ENCODE data around the gene CD7. TPM values are rescaled to one million over a fixed set of nuclear protein-coding genes. Genes with fewer than 3 reads are reported as not detected.

The CD7 gene
- total and polyA plus RNA-seq, 9 of the 15 experiments (the other 6 are each of a cell fraction or from before 2014, with no cell fraction given), result 0.21 to 0.35 TPM; not detected in 7

DNA sequence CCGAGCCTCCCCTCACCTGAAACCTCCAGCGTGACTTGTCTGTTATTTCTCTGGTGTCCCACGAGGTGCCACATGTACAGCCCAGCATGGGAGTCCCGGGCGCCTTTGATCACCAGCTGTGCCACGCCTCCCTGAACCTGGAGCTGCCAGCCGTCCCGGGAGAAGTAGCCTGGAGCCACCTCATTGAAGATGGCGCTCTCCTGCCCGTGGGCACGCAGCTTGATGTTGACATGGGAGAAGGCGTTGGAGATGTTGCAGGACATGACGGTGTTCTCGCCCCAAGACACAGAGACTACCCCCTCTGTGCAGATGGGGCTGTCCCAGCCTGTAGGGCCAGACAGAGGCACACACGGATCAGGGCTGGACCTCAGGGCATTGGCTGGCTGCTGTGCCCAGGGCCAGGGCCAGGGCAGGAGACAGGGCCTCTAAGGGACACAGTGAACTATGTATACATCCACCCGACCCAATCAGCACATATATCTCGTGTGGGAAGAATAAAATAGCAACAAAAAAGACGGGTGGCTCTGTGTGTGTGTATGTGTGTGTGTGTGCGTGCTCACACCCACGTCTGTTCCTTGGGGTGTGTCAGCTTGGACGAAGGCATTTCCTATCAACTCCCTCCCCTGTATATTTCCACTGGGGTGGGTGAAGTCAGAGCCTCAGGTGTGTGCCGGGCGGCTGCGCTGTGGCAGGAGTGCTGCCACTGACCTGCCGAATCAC, 7.3 kb upstream of the CD7 start (continued):
- TF ChIP-seq, protein P1, sequence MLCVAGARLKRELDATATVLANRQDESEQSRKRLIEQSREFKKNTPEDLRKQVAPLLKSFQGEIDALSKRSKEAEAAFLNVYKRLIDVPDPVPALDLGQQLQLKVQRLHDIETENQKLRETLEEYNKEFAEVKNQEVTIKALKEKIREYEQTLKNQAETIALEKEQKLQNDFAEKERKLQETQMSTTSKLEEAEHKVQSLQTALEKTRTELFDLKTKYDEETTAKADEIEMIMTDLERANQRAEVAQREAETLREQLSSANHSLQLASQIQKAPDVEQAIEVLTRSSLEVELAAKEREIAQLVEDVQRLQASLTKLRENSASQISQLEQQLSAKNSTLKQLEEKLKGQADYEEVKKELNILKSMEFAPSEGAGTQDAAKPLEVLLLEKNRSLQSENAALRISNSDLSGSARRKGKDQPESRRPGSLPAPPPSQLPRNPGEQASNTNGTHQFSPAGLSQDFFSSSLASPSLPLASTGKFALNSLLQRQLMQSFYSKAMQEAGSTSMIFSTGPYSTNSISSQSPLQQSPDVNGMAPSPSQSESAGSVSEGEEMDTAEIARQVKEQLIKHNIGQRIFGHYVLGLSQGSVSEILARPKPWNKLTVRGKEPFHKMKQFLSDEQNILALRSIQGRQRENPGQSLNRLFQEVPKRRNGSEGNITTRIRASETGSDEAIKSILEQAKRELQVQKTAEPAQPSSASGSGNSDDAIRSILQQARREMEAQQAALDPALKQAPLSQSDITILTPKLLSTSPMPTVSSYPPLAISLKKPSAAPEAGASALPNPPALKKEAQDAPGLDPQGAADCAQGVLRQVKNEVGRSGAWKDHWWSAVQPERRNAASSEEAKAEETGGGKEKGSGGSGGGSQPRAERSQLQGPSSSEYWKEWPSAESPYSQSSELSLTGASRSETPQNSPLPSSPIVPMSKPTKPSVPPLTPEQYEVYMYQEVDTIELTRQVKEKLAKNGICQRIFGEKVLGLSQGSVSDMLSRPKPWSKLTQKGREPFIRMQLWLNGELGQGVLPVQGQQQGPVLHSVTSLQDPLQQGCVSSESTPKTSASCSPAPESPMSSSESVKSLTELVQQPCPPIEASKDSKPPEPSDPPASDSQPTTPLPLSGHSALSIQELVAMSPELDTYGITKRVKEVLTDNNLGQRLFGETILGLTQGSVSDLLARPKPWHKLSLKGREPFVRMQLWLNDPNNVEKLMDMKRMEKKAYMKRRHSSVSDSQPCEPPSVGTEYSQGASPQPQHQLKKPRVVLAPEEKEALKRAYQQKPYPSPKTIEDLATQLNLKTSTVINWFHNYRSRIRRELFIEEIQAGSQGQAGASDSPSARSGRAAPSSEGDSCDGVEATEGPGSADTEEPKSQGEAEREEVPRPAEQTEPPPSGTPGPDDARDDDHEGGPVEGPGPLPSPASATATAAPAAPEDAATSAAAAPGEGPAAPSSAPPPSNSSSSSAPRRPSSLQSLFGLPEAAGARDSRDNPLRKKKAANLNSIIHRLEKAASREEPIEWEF (CRISPR knock-in tag; IDR thresholded peaks at IDR 0.05), result no peak
- TF ChIP-seq, protein P2, sequence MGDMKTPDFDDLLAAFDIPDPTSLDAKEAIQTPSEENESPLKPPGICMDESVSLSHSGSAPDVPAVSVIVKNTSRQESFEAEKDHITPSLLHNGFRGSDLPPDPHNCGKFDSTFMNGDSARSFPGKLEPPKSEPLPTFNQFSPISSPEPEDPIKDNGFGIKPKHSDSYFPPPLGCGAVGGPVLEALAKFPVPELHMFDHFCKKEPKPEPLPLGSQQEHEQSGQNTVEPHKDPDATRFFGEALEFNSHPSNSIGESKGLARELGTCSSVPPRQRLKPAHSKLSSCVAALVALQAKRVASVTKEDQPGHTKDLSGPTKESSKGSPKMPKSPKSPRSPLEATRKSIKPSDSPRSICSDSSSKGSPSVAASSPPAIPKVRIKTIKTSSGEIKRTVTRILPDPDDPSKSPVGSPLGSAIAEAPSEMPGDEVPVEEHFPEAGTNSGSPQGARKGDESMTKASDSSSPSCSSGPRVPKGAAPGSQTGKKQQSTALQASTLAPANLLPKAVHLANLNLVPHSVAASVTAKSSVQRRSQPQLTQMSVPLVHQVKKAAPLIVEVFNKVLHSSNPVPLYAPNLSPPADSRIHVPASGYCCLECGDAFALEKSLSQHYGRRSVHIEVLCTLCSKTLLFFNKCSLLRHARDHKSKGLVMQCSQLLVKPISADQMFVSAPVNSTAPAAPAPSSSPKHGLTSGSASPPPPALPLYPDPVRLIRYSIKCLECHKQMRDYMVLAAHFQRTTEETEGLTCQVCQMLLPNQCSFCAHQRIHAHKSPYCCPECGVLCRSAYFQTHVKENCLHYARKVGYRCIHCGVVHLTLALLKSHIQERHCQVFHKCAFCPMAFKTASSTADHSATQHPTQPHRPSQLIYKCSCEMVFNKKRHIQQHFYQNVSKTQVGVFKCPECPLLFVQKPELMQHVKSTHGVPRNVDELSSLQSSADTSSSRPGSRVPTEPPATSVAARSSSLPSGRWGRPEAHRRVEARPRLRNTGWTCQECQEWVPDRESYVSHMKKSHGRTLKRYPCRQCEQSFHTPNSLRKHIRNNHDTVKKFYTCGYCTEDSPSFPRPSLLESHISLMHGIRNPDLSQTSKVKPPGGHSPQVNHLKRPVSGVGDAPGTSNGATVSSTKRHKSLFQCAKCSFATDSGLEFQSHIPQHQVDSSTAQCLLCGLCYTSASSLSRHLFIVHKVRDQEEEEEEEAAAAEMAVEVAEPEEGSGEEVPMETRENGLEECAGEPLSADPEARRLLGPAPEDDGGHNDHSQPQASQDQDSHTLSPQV (IDR thresholded peaks at IDR 0.05), result 0 out of 2 replicates have a peak, but pooled peaks have one; percentile 47
- TF ChIP-seq ZNF124 (CRISPR knock-in tag; IDR thresholded peaks at IDR 0.05), result no peak
- TF ChIP-seq RAD51 (IDR thresholded peaks at IDR 0.05; ENCODE audit: borderline replicate concordance, low read depth), result no peak
- TF ChIP-seq, protein P3, sequence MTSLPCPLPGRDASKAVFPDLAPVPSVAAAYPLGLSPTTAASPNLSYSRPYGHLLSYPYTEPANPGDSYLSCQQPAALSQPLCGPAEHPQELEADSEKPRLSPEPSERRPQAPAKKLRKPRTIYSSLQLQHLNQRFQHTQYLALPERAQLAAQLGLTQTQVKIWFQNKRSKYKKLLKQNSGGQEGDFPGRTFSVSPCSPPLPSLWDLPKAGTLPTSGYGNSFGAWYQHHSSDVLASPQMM (CRISPR knock-in tag; IDR thresholded peaks at IDR 0.05), result no peak
- TF ChIP-seq UBTF (IDR thresholded peaks at IDR 0.05; ENCODE audit: borderline replicate concordance in 1 of 2, low read depth in 2 of 2, low read length in 2 of 2), result no peak
- no peak for TF ChIP-seq ZNF511 (CRISPR knock-in tag; IDR thresholded peaks at IDR 0.05)
- peak; percentile 21 for TF ChIP-seq HMGN3 (IDR thresholded peaks at IDR 0.05; ENCODE audit: borderline replicate concordance, extremely low read depth, insufficient read length, low read depth, low read length)
- TF ChIP-seq TBP (optimal IDR thresholded peaks at IDR 0.05; ENCODE audit: low read depth, low read length), result no peak
- TF ChIP-seq POLR3A (IDR thresholded peaks at IDR 0.05; ENCODE audit: borderline replicate concordance, extremely low read depth, insufficient read depth, insufficient read length), result no peak
- TF ChIP-seq RBM15 (IDR thresholded peaks at IDR 0.05; ENCODE audit: insufficient read depth, low read length), result no peak
- TF ChIP-seq TAF15 (IDR thresholded peaks at IDR 0.05; ENCODE audit: low read depth, low read length), result no peak
- no peak for TF ChIP-seq PCBP1 (IDR thresholded peaks at IDR 0.05; ENCODE audit: low read depth, low read length, poor library complexity, severe bottlenecking)

All from K562 (cell line).